ENCODE measurements around the gene MORC2. TPM values are rescaled to one million over a fixed set of nuclear protein-coding genes. Genes with fewer than 3 reads are reported as not detected.
A peak's percentile ranks its signal among the peaks of the same experiment; 100 is the strongest.

The MORC2 gene
- total and polyA plus RNA-seq, 4 donors = 15.2 to 35.1 (median 28.1) TPM

- Histone ChIP-seq H3K27me3 (ENCODE audit: control insufficient read depth, insufficient read depth, low read length) (no peaks in the 10 kb centered on the region), H3K4me1 (ENCODE audit: control insufficient read depth, insufficient read depth, low read length) (peaks cover 8% of the 10 kb centered on the region), H3K4me3 (ENCODE audit: low read depth, low read length) (no peak overlapping the region), H3K9me3 (ENCODE audit: control insufficient read depth, insufficient read depth, low read length) (no peaks in the 10 kb centered on the region), H3K36me3 (ENCODE audit: control insufficient read depth, insufficient read depth, low read length) (peaks cover 66% of the 10 kb centered on the region), H3K27ac (ENCODE audit: low read depth, low read length) (no peak overlapping the region)
- 89% methylated on average over 2 of the region's 4 CpGs for WGBS (ENCODE audit: insufficient coverage)
- DNase-seq (ENCODE audit: low read depth in 4 of 6, low spot score in 6 of 6) = no peak
Measured at GRCh38 chr22:30926706-30927105, 41.9 kb downstream of the MORC2 start.

- WGBS (ENCODE audit: insufficient coverage) = 95% methylated on average over 5 of the region's 5 CpGs
- DNase-seq (ENCODE audit: low read depth in 4 of 6, low spot score in 6 of 6) = no peak
Measured at GRCh38 chr22:30925667-30926066, 42.9 kb downstream of the MORC2 start.

GRCh38 chr22:30923168-30923900 lies 45.2 kb downstream of the MORC2 start:
- no peaks in the 10 kb centered on the region for H3K9me3 ChIP-seq (ENCODE audit: control insufficient read depth, insufficient read depth, low read length)
- no peak for DNase-seq (ENCODE audit: low read depth in 4 of 6, low spot score in 6 of 6)
- H3K4me1 ChIP-seq (ENCODE audit: control insufficient read depth, insufficient read depth, low read length) = peaks cover 8% of the 10 kb centered on the region
- H3K36me3 ChIP-seq (ENCODE audit: control insufficient read depth, insufficient read depth, low read length) = peaks cover 41% of the 10 kb centered on the region
- H3K4me3 ChIP-seq (ENCODE audit: low read depth, low read length) = no peak overlapping the region
- 91% methylated on average over 7 of the region's 9 CpGs for WGBS (ENCODE audit: insufficient coverage)
- H3K27ac ChIP-seq (ENCODE audit: low read depth, low read length) = no peak overlapping the region
- no peaks in the 10 kb centered on the region for H3K27me3 ChIP-seq (ENCODE audit: control insufficient read depth, insufficient read depth, low read length)

More at GRCh38 chr22:30925667-30926066, 42.9 kb downstream of the MORC2 start:
- H3K4me1 ChIP-seq (ENCODE audit: control insufficient read depth, insufficient read depth, low read length) = peaks cover 8% of the 10 kb centered on the region
- H3K27ac ChIP-seq (ENCODE audit: low read depth, low read length) = no peak overlapping the region
- H3K36me3 ChIP-seq (ENCODE audit: control insufficient read depth, insufficient read depth, low read length) = peaks cover 56% of the 10 kb centered on the region
- H3K9me3 ChIP-seq (ENCODE audit: control insufficient read depth, insufficient read depth, low read length) = no peaks in the 10 kb centered on the region
- H3K27me3 ChIP-seq (ENCODE audit: control insufficient read depth, insufficient read depth, low read length) = no peaks in the 10 kb centered on the region
- no peak overlapping the region for H3K4me3 ChIP-seq (ENCODE audit: low read depth, low read length)

GRCh38 chr22:30922151-30922611 lies 46.4 kb downstream of the MORC2 start:
- peaks cover 8% of the 10 kb centered on the region for H3K4me1 ChIP-seq (ENCODE audit: control insufficient read depth, insufficient read depth, low read length)
- H3K27me3 ChIP-seq (ENCODE audit: control insufficient read depth, insufficient read depth, low read length) = no peaks in the 10 kb centered on the region
- H3K36me3 ChIP-seq (ENCODE audit: control insufficient read depth, insufficient read depth, low read length) = peaks cover 30% of the 10 kb centered on the region
- peak overlapping the region; percentile 22 for H3K4me3 ChIP-seq (ENCODE audit: low read depth, low read length)
- H3K9me3 ChIP-seq (ENCODE audit: control insufficient read depth, insufficient read depth, low read length) = no peaks in the 10 kb centered on the region
- WGBS (ENCODE audit: insufficient coverage) = 39% methylated on average over 32 of the region's 34 CpGs
- peak in 5 of 6 donors; percentile 17 to 91 (median 50) for DNase-seq (ENCODE audit: low read depth in 4 of 6, low spot score in 6 of 6)
- H3K27ac ChIP-seq (ENCODE audit: low read depth, low read length) = no peak overlapping the region

- Histone ChIP-seq H3K4me1 (ENCODE audit: control insufficient read depth, insufficient read depth, low read length) (peaks cover 8% of the 10 kb centered on the region), H3K27me3 (ENCODE audit: control insufficient read depth, insufficient read depth, low read length) (no peaks in the 10 kb centered on the region), H3K4me3 (ENCODE audit: low read depth, low read length) (no peak overlapping the region), H3K9me3 (ENCODE audit: control insufficient read depth, insufficient read depth, low read length) (no peaks in the 10 kb centered on the region), H3K27ac (ENCODE audit: low read depth, low read length) (no peak overlapping the region), H3K36me3 (ENCODE audit: control insufficient read depth, insufficient read depth, low read length) (peaks cover 20% of the 10 kb centered on the region)
- DNase-seq (ENCODE audit: low read depth in 4 of 6, low spot score in 6 of 6) = no peak
- no CpG with 5 or more reads among the region's 6 CpGs for WGBS (ENCODE audit: insufficient coverage)
Measured at GRCh38 chr22:30921108-30921507, 47.5 kb downstream of the MORC2 start.

GRCh38 chr22:30920407-30920806 lies 48.2 kb downstream of the MORC2 start:
- H3K27me3 ChIP-seq (ENCODE audit: control insufficient read depth, insufficient read depth, low read length) = no peaks in the 10 kb centered on the region
- 0% methylated on average over 4 of the region's 9 CpGs for WGBS (ENCODE audit: insufficient coverage)
- H3K4me3 ChIP-seq (ENCODE audit: low read depth, low read length) = no peak overlapping the region
- peaks cover 8% of the 10 kb centered on the region for H3K4me1 ChIP-seq (ENCODE audit: control insufficient read depth, insufficient read depth, low read length)
- peaks cover 14% of the 10 kb centered on the region for H3K36me3 ChIP-seq (ENCODE audit: control insufficient read depth, insufficient read depth, low read length)
- H3K27ac ChIP-seq (ENCODE audit: low read depth, low read length) = no peak overlapping the region
- DNase-seq (ENCODE audit: low read depth in 4 of 6, low spot score in 6 of 6) = peak; percentile 38 to 94 (median 78)
- H3K9me3 ChIP-seq (ENCODE audit: control insufficient read depth, insufficient read depth, low read length) = peaks cover 1% of the 10 kb centered on the region

- WGBS (ENCODE audit: insufficient coverage) = no CpG with 5 or more reads among the region's 7 CpGs
- no peak for DNase-seq (ENCODE audit: low read depth in 4 of 6, low spot score in 6 of 6)
- H3K4me3 ChIP-seq (ENCODE audit: low read depth, low read length) = no peak overlapping the region
- peaks cover 14% of the 10 kb centered on the region for H3K36me3 ChIP-seq (ENCODE audit: control insufficient read depth, insufficient read depth, low read length)
- H3K27ac ChIP-seq (ENCODE audit: low read depth, low read length) = no peak overlapping the region
- peaks cover 8% of the 10 kb centered on the region for H3K4me1 ChIP-seq (ENCODE audit: control insufficient read depth, insufficient read depth, low read length)
- H3K9me3 ChIP-seq (ENCODE audit: control insufficient read depth, insufficient read depth, low read length) = peaks cover 3% of the 10 kb centered on the region
- H3K27me3 ChIP-seq (ENCODE audit: control insufficient read depth, insufficient read depth, low read length) = no peaks in the 10 kb centered on the region
Measured at GRCh38 chr22:30919973-30920372, 48.6 kb downstream of the MORC2 start.

GRCh38 chr22:30918761-30919160 lies 49.8 kb downstream of the MORC2 start:
- no peak overlapping the region for H3K27ac ChIP-seq (ENCODE audit: low read depth, low read length)
- no peak overlapping the region for H3K4me3 ChIP-seq (ENCODE audit: low read depth, low read length)
- 95% methylated on average over 4 of the region's 7 CpGs for WGBS (ENCODE audit: insufficient coverage)
- no peak for DNase-seq (ENCODE audit: low read depth in 4 of 6, low spot score in 6 of 6)
- no peaks in the 10 kb centered on the region for H3K27me3 ChIP-seq (ENCODE audit: control insufficient read depth, insufficient read depth, low read length)
- H3K36me3 ChIP-seq (ENCODE audit: control insufficient read depth, insufficient read depth, low read length) = peaks cover 6% of the 10 kb centered on the region
- H3K4me1 ChIP-seq (ENCODE audit: control insufficient read depth, insufficient read depth, low read length) = peaks cover 8% of the 10 kb centered on the region
- peaks cover 3% of the 10 kb centered on the region for H3K9me3 ChIP-seq (ENCODE audit: control insufficient read depth, insufficient read depth, low read length)

GRCh38 chr22:30910358-30910757 lies 58.2 kb downstream of the MORC2 start:
- Histone ChIP-seq H3K4me3 (ENCODE audit: low read depth, low read length) (no peak overlapping the region), H3K27ac (ENCODE audit: low read depth, low read length) (no peak overlapping the region), H3K4me1 (ENCODE audit: control insufficient read depth, insufficient read depth, low read length) (no peaks in the 10 kb centered on the region), H3K36me3 (ENCODE audit: control insufficient read depth, insufficient read depth, low read length) (peaks cover 29% of the 10 kb centered on the region), H3K9me3 (ENCODE audit: control insufficient read depth, insufficient read depth, low read length) (peaks cover under 1% of the 10 kb centered on the region), H3K27me3 (ENCODE audit: control insufficient read depth, insufficient read depth, low read length) (no peaks in the 10 kb centered on the region)
- WGBS (ENCODE audit: insufficient coverage) = 100% methylated on average over 2 of the region's 2 CpGs
- DNase-seq (ENCODE audit: low read depth in 4 of 6, low spot score in 6 of 6) = no peak

- H3K9me3 ChIP-seq (ENCODE audit: control insufficient read depth, insufficient read depth, low read length) = no peaks in the 10 kb centered on the region
- no peak for DNase-seq (ENCODE audit: low read depth in 4 of 6, low spot score in 6 of 6)
Measured at GRCh38 chr22:30909306-30909705, 59.3 kb downstream of the MORC2 start.

More at GRCh38 chr22:30909306-30909705, 59.3 kb downstream of the MORC2 start:
- Histone ChIP-seq H3K27me3 (ENCODE audit: control insufficient read depth, insufficient read depth, low read length) (no peaks in the 10 kb centered on the region), H3K4me3 (ENCODE audit: low read depth, low read length) (no peak overlapping the region), H3K4me1 (ENCODE audit: control insufficient read depth, insufficient read depth, low read length) (no peaks in the 10 kb centered on the region), H3K27ac (ENCODE audit: low read depth, low read length) (no peak overlapping the region), H3K36me3 (ENCODE audit: control insufficient read depth, insufficient read depth, low read length) (peaks cover 35% of the 10 kb centered on the region)
- 98% methylated on average over 4 of the region's 5 CpGs for WGBS (ENCODE audit: insufficient coverage)
